H1 (cell line): Measurements from ENCODE around the gene FXR2. TPM values are rescaled to one million over a fixed set of nuclear protein-coding genes. Genes with fewer than 3 reads are reported as not detected.

Source experiments
- ATF2 ChIP-seq: IDR thresholded peaks from 2 replicates; pipeline ENCODE4 v1.6.1; 2012; ENCODE audit warnings: low read length, inconsistent platforms
- ATF3 ChIP-seq: IDR thresholded peaks from 2 replicates; pipeline ENCODE4 v1.6.1; 2011; ENCODE audit warnings: low read depth, mild to moderate bottlenecking, low read length; ENCODE audit not compliant: insufficient read depth
- BACH1 ChIP-seq: IDR thresholded peaks from 2 replicates; pipeline ENCODE4 v1.6.1; 2012; ENCODE audit warnings: low read length, improper control_type of control experiment
- CEBPB ChIP-seq: IDR thresholded peaks from 2 replicates; pipeline ENCODE4 v1.6.1; 2012; ENCODE audit warnings: low read depth, low read length
- FOSL1 ChIP-seq: IDR thresholded peaks from 2 replicates; pipeline ENCODE4 v1.6.1; 2011; ENCODE audit warnings: mild to moderate bottlenecking, low read depth, low read length, moderate library complexity; ENCODE audit not compliant: insufficient read depth
- GABPA ChIP-seq: IDR thresholded peaks from 2 replicates; pipeline ENCODE4 v1.6.1; 2011; ENCODE audit warnings: mild to moderate bottlenecking, low read length, moderate library complexity, borderline replicate concordance; ENCODE audit not compliant: insufficient read depth
- JUN ChIP-seq: IDR thresholded peaks from 2 replicates; pipeline ENCODE4 v1.6.1; 2011; ENCODE audit warnings: low read depth, mild to moderate bottlenecking, improper control_type of control experiment, low read length
- MAX ChIP-seq: IDR thresholded peaks from 2 replicates; pipeline ENCODE4 v1.6.1; 2012; ENCODE audit warnings: inconsistent platforms
- POLR2A ChIP-seq, 2 experiments: IDR thresholded peaks; 1 replicate in 1 of 2; 2 replicates in 1 of 2; pipeline ENCODE4 v1.6.1; 2011; ENCODE audit warnings: low read depth in 2 of 2, low read length in 2 of 2, mild to moderate bottlenecking in 2 of 2; ENCODE audit errors: control extremely low read depth in 1 of 2
- RBBP5 ChIP-seq: IDR thresholded peaks from 2 replicates; pipeline ENCODE4 v1.7.1; 2012; ENCODE audit warnings: low read depth, mild to moderate bottlenecking, inconsistent platforms, low read length, moderate library complexity, borderline replicate concordance
- SAP30 ChIP-seq: fragments of 300-600 bp; sonication (generic); IDR thresholded peaks from 2 replicates; pipeline ENCODE4 v1.7.1; 2012; ENCODE audit warnings: low read length, moderate library complexity, mild to moderate bottlenecking, inconsistent platforms; ENCODE audit not compliant: insufficient read depth, insufficient replicate concordance
- SIRT6 ChIP-seq: IDR thresholded peaks from one replicate; pipeline ENCODE4 v1.7.1; 2012; ENCODE audit warnings: low read length, inconsistent platforms
- SIX5 ChIP-seq: IDR thresholded peaks from 2 replicates; pipeline ENCODE4 v1.6.1; 2011; ENCODE audit warnings: mild to moderate bottlenecking, low read depth, low read length
- SP4 ChIP-seq: IDR thresholded peaks from 2 replicates; pipeline ENCODE4 v1.6.1; 2012; ENCODE audit warnings: low read length, inconsistent platforms
- SRF ChIP-seq: IDR thresholded peaks from 2 replicates; pipeline ENCODE4 v1.6.1; 2011; ENCODE audit warnings: mild to moderate bottlenecking, low read depth, low read length, moderate library complexity
- TAF1 ChIP-seq: IDR thresholded peaks from 2 replicates; pipeline ENCODE4 v1.6.1; 2011; ENCODE audit warnings: mild to moderate bottlenecking, low read depth, low read length
- TAF7 ChIP-seq: optimal IDR thresholded peaks from 2 replicates; pipeline ENCODE3; 2011; ENCODE audit warnings: low read depth, mild to moderate bottlenecking, inconsistent platforms, low read length, moderate library complexity, borderline replicate concordance
- polyA plus RNA-seq, 7 experiments: library from polyadenylated mRNA; depleted of rRNA in 3 of 7; stranded (reverse) in 5 of 7; unstranded in 2 of 7; fragments of >200 nt in 5 of 7; fragments of 200-250 nt in 2 of 7; gene quantifications; 1 replicate in 5 of 7; 2 replicates in 1 of 7; 4 replicates in 1 of 7; pipeline versions ENCODE4 v1.2.1 to v1.2.3, GENCODE V29; 2011 to 2013; ENCODE audit warnings: missing spikeins in 2 of 7, mixed read lengths in 2 of 7
- total RNA-seq: library from RNA; stranded (reverse); fragmentation: NEBNext Ultra II Directional; extraction: Animal tissue kit (Norgen Biotek cat#: 25700); gene quantifications from 2 replicates; pipeline ENCODE4 v1.2.1, GENCODE V29; 2021

FXR2 gene
- total and polyA plus RNA-seq, 2 of the 8 experiments (the other 6 are each of a cell fraction or from before 2014, with no cell fraction given), result 26.2 to 44.0 TPM

- TF ChIP-seq ATF3 (peak; percentile 66), SP4 (no peak), BACH1 (no peak), SIRT6 (no peak), FOSL1 (no peak), RBBP5 (0 out of 2 replicates have a peak, but pooled peaks have one; percentile 51), SRF (peak; percentile 69), JUN (no peak), TAF1 (peak; percentile 55; the same call in 1 of the 2 replicates), POLR2A (IDR thresholded peaks at IDR 0.05; ENCODE audit: control extremely low read depth in 1 of 2, low read depth in 2 of 2, low read length in 2 of 2) (peak; percentile 29 to 54; a peak in 2 of 3 replicates), ATF2 (no peak), GABPA (no peak), TAF7 (peak; percentile 58), MAX (no peak; the same call in 1 of the 2 replicates), SAP30 (no peak), CEBPB (no peak), SIX5 (no peak)
- TF ChIP-seq, all 59 proteins: peak for 18
Observed at GRCh38 chr17:7561589-7562207, 53.0 kb downstream of the FXR2 start, which contains the start of gene SENP3 (continued).
